Measurements from ENCODE around the gene MFSD1. TPM values are rescaled to one million over a fixed set of nuclear protein-coding genes. Genes with fewer than 3 reads are reported as not detected.
A peak's percentile ranks its signal among the peaks of the same experiment; 100 is the strongest.

Gene MFSD1
- total and polyA plus RNA-seq, 2 donors (not counting 1 experiment from before 2014, with no cell fraction given), result 103 to 117 TPM

DNA sequence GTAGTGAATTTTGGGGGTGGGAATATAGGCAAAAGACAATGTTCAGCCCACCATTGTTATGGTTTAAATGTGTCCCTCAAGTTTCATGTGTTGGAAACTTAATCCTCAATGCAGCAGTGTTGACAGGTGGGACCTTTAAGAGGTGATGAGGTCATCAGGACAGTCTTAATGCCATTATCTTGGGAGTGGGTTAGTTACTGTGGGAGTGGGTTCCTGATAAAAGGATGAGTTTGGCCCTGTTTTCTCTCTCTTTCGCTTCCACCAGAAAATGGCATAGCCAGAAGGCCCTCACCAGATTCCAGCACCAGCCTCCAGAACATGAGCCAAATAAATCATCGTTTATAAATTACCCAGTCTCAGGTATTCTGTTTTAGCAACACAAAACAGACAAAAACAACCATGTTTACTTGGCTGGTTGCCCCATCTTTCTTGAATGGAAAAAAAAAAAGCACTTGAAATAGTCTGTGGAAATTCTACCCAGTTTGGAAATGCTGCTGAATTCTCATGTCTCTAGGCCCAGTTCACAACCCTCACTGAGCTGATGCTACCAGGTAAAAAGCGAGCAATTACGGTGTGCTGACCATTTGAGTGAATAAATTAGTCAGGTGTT lies 31.0 kb upstream of the MFSD1 start:
- Histone ChIP-seq H2AFZ (ENCODE audit: low read length) (no peak overlapping the region), H3K9me3 (ENCODE audit: control insufficient read depth, insufficient read depth, low read depth, low read length) (no peaks in the 10 kb centered on the region), H3K79me2 (ENCODE audit: control insufficient read depth, insufficient read depth, low read length) (no peaks in the 10 kb centered on the region), H3K9ac (ENCODE audit: insufficient read depth, low read length) (no peak overlapping the region), H3K4me1 (ENCODE audit: control insufficient read depth, extremely low read depth, insufficient read depth, low read length) (peaks cover 32% of the 10 kb centered on the region), H3K36me3 (ENCODE audit: control insufficient read depth, insufficient read depth, low read length) (no peaks in the 10 kb centered on the region), H4K20me1 (ENCODE audit: control insufficient read depth, extremely low read depth, insufficient read depth, low read length) (no peaks in the 10 kb centered on the region), H3K27ac (ENCODE audit: insufficient read depth, low read length) (peak overlapping the region; percentile 93), H3K4me3 (replicated peaks in 1 of 4; ENCODE audit: control extremely low read depth in 1 of 4, insufficient read depth in 1 of 4, low read depth in 3 of 4, low read length in 4 of 4) (no peak overlapping the region), H3K27me3 (ENCODE audit: control insufficient read depth, insufficient read depth, low read length) (no peaks in the 10 kb centered on the region), H3K4me2 (ENCODE audit: extremely low read depth, insufficient read depth, low read length) (no peak overlapping the region)
- no peak for TF ChIP-seq EZH2 (IDR thresholded peaks at IDR 0.05; ENCODE audit: low read length, missing control alignments)
- TF ChIP-seq, protein P1, sequence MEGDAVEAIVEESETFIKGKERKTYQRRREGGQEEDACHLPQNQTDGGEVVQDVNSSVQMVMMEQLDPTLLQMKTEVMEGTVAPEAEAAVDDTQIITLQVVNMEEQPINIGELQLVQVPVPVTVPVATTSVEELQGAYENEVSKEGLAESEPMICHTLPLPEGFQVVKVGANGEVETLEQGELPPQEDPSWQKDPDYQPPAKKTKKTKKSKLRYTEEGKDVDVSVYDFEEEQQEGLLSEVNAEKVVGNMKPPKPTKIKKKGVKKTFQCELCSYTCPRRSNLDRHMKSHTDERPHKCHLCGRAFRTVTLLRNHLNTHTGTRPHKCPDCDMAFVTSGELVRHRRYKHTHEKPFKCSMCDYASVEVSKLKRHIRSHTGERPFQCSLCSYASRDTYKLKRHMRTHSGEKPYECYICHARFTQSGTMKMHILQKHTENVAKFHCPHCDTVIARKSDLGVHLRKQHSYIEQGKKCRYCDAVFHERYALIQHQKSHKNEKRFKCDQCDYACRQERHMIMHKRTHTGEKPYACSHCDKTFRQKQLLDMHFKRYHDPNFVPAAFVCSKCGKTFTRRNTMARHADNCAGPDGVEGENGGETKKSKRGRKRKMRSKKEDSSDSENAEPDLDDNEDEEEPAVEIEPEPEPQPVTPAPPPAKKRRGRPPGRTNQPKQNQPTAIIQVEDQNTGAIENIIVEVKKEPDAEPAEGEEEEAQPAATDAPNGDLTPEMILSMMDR (conservative IDR thresholded peaks at IDR 0.05 in 1 of 2, IDR thresholded peaks at IDR 0.05 in 1 of 2; ENCODE audit: low read depth in 1 of 2, low read length in 2 of 2), result no peak
- DNase-seq (ENCODE audit: low read depth in 2 of 2), result no peak

- no peak for DNase-seq (ENCODE audit: low read depth in 2 of 2)
- no peaks in the 10 kb centered on the region for H3K27me3 ChIP-seq (ENCODE audit: control insufficient read depth, insufficient read depth, low read length)
- peaks cover 32% of the 10 kb centered on the region for H3K4me1 ChIP-seq (ENCODE audit: control insufficient read depth, extremely low read depth, insufficient read depth, low read length)
- no peaks in the 10 kb centered on the region for H3K9me3 ChIP-seq (ENCODE audit: control insufficient read depth, insufficient read depth, low read depth, low read length)
- TF ChIP-seq EZH2 (IDR thresholded peaks at IDR 0.05; ENCODE audit: low read length, missing control alignments), result no peak
- TF ChIP-seq, protein P1 (conservative IDR thresholded peaks at IDR 0.05 in 1 of 2, IDR thresholded peaks at IDR 0.05 in 1 of 2; ENCODE audit: low read depth in 1 of 2, low read length in 2 of 2), result no peak
- H3K4me3 ChIP-seq (replicated peaks in 1 of 4; ENCODE audit: control extremely low read depth in 1 of 4, insufficient read depth in 1 of 4, low read depth in 3 of 4, low read length in 4 of 4), result no peak overlapping the region
- H3K4me2 ChIP-seq (ENCODE audit: extremely low read depth, insufficient read depth, low read length), result no peak overlapping the region
- H3K9ac ChIP-seq (ENCODE audit: insufficient read depth, low read length), result no peak overlapping the region
- no peaks in the 10 kb centered on the region for H3K79me2 ChIP-seq (ENCODE audit: control insufficient read depth, insufficient read depth, low read length)
- H3K27ac ChIP-seq (ENCODE audit: insufficient read depth, low read length), result no peak overlapping the region
- no peak overlapping the region for H2AFZ ChIP-seq (ENCODE audit: low read length)
- no peaks in the 10 kb centered on the region for H4K20me1 ChIP-seq (ENCODE audit: control insufficient read depth, extremely low read depth, insufficient read depth, low read length)
- no peaks in the 10 kb centered on the region for H3K36me3 ChIP-seq (ENCODE audit: control insufficient read depth, insufficient read depth, low read length)
Observed at GRCh38 chr3:158771577-158771976, 30.3 kb upstream of the MFSD1 start.

GRCh38 chr3:158771982-158772381 lies 29.9 kb upstream of the MFSD1 start:
- no peak overlapping the region for H3K27ac ChIP-seq (ENCODE audit: insufficient read depth, low read length)
- no peak overlapping the region for H2AFZ ChIP-seq (ENCODE audit: low read length)
- no peaks in the 10 kb centered on the region for H3K36me3 ChIP-seq (ENCODE audit: control insufficient read depth, insufficient read depth, low read length)
- no peak overlapping the region for H3K4me2 ChIP-seq (ENCODE audit: extremely low read depth, insufficient read depth, low read length)
- no peak for DNase-seq (ENCODE audit: low read depth in 2 of 2)
- H3K4me3 ChIP-seq (replicated peaks in 1 of 4; ENCODE audit: control extremely low read depth in 1 of 4, insufficient read depth in 1 of 4, low read depth in 3 of 4, low read length in 4 of 4), result no peak overlapping the region
- H3K9ac ChIP-seq (ENCODE audit: insufficient read depth, low read length), result no peak overlapping the region
- no peaks in the 10 kb centered on the region for H3K9me3 ChIP-seq (ENCODE audit: control insufficient read depth, insufficient read depth, low read depth, low read length)
- no peaks in the 10 kb centered on the region for H3K79me2 ChIP-seq (ENCODE audit: control insufficient read depth, insufficient read depth, low read length)
- H3K4me1 ChIP-seq (ENCODE audit: control insufficient read depth, extremely low read depth, insufficient read depth, low read length), result peaks cover 32% of the 10 kb centered on the region
- no peak for TF ChIP-seq EZH2 (IDR thresholded peaks at IDR 0.05; ENCODE audit: low read length, missing control alignments)
- TF ChIP-seq, protein P1 (conservative IDR thresholded peaks at IDR 0.05 in 1 of 2, IDR thresholded peaks at IDR 0.05 in 1 of 2; ENCODE audit: low read depth in 1 of 2, low read length in 2 of 2), result no peak
- no peaks in the 10 kb centered on the region for H4K20me1 ChIP-seq (ENCODE audit: control insufficient read depth, extremely low read depth, insufficient read depth, low read length)
- H3K27me3 ChIP-seq (ENCODE audit: control insufficient read depth, insufficient read depth, low read length), result no peaks in the 10 kb centered on the region
